Neural cell (in vitro differentiated cells): ENCODE results near the gene RHOBTB1. TPM values are rescaled to one million over a fixed set of nuclear protein-coding genes. Genes with fewer than 3 reads are reported as not detected.

Experiments
- H2AFZ ChIP-seq: fragments of 200-600, 300-800 bp; sonication (generic), shearing (Covaris generic); 2 replicates; pipeline ENCODE4 v1.6.0; 2014; ENCODE audit warnings: low read depth, mild to moderate bottlenecking, antibody characterized with exemption, low read length, moderate library complexity
- H3F3A ChIP-seq: fragments of 200-600 bp; shearing (Covaris generic); 2 replicates; pipeline ENCODE4 v1.6.1; 2016; ENCODE audit warnings: mild to moderate bottlenecking, moderate library complexity, mixed read lengths, antibody characterized with exemption, low read length; ENCODE audit not compliant: insufficient read depth, poor library complexity, severe bottlenecking
- H3K27ac ChIP-seq: fragments of 200-600, 300-800 bp; sonication (generic), shearing (Covaris generic); 2 replicates; pipeline ENCODE4 v1.5.1; 2014; ENCODE audit warnings: mild to moderate bottlenecking, low read length, moderate library complexity
- H3K27me3 ChIP-seq: fragments of 300-800, 200-600 bp; sonication (generic), shearing (Covaris generic); 2 replicates; pipeline ENCODE4 v1.6.0; 2014; ENCODE audit warnings: mild to moderate bottlenecking, low read depth, low read length, moderate library complexity; ENCODE audit not compliant: insufficient read depth
- H3K36me3 ChIP-seq: fragments of 300-800, 200-600 bp; sonication (generic), shearing (Covaris generic); 2 replicates; pipeline ENCODE4 v1.5.1; 2014; ENCODE audit warnings: mild to moderate bottlenecking, antibody characterized with exemption, low read length, moderate library complexity; ENCODE audit not compliant: insufficient read depth
- H3K4me2 ChIP-seq: fragments of 300-800, 200-600 bp; sonication (generic), shearing (Covaris generic); 2 replicates; pipeline ENCODE4 v1.6.0; 2014; ENCODE audit warnings: mild to moderate bottlenecking, low read length
- H3K4me3 ChIP-seq: fragments of 300-800, 200-600 bp; sonication (generic), shearing (Covaris generic); 2 replicates; pipeline ENCODE4 v1.5.1; 2014; ENCODE audit warnings: mild to moderate bottlenecking, low read length, moderate library complexity
- H3K79me2 ChIP-seq: fragments of 200-600 bp; shearing (Covaris generic); replicated peaks from 2 replicates; pipeline ENCODE4 v1.6.0; 2014; ENCODE audit warnings: mild to moderate bottlenecking, low read length, moderate library complexity; ENCODE audit not compliant: insufficient read depth
- H3K9ac ChIP-seq: fragments of 300-800, 200-600 bp; sonication (generic), shearing (Covaris generic); 2 replicates; pipeline ENCODE4 v1.6.1; 2016; ENCODE audit warnings: mild to moderate bottlenecking, low read length, mixed read lengths
- H3K9me2 ChIP-seq: fragments of 200-600 bp; shearing (Covaris generic); 2 replicates; pipeline ENCODE4 v1.6.1; 2016; ENCODE audit warnings: mild to moderate bottlenecking, low read length, mixed read lengths; ENCODE audit not compliant: insufficient read depth
- H3K9me3 ChIP-seq: fragments of 200-600, 300-800 bp; sonication (generic), shearing (Covaris generic); 2 replicates; pipeline ENCODE4 v1.6.1; 2016; ENCODE audit warnings: mild to moderate bottlenecking, mixed run types, low read length, moderate library complexity, mixed read lengths
- H4K20me1 ChIP-seq: fragments of 200-600 bp; shearing (Covaris generic); 2 replicates; pipeline ENCODE4 v1.6.1; 2016; ENCODE audit warnings: mild to moderate bottlenecking, mixed run types; ENCODE audit not compliant: insufficient read depth
- EP300 ChIP-seq: fragments of 450-650 bp; conservative IDR thresholded peaks from 2 replicates; pipeline ENCODE4 v1.6.1; 2014; ENCODE audit warnings: antibody characterized with exemption, mild to moderate bottlenecking, moderate library complexity; ENCODE audit not compliant: poor library complexity, severe bottlenecking
- EZH2 ChIP-seq: fragments of 200-600, 300-800 bp; shearing (Covaris generic), sonication (generic); IDR thresholded peaks from 2 replicates; pipeline ENCODE4 v1.6.1; 2014; ENCODE audit warnings: antibody characterized with exemption, low read length, borderline replicate concordance, mild to moderate bottlenecking; ENCODE audit not compliant: insufficient read depth, poor library complexity, severe bottlenecking
- MXI1 ChIP-seq: fragments of 450-650 bp; conservative IDR thresholded peaks from 2 replicates; pipeline ENCODE4 v1.6.1; 2014; ENCODE audit warnings: antibody characterized with exemption, mild to moderate bottlenecking; ENCODE audit not compliant: poor library complexity, severe bottlenecking
- POLR2AphosphoS5 ChIP-seq: IDR thresholded peaks from 2 replicates; pipeline ENCODE4 v1.6.1; 2012
- RAD21 ChIP-seq: fragments of 450-650 bp; conservative IDR thresholded peaks from 2 replicates; pipeline ENCODE4 v1.6.1; 2014; ENCODE audit warnings: antibody characterized with exemption, mild to moderate bottlenecking, moderate library complexity
- SMC3 ChIP-seq: fragments of 450-650 bp; conservative IDR thresholded peaks from 2 replicates; pipeline ENCODE4 v1.6.1; 2014; ENCODE audit warnings: antibody characterized with exemption, mild to moderate bottlenecking, moderate library complexity; ENCODE audit not compliant: poor library complexity
- TAF1 ChIP-seq: IDR thresholded peaks from 2 replicates; pipeline ENCODE4 v1.6.1; 2012; ENCODE audit warnings: low read depth
- polyA plus RNA-seq: library from polyadenylated mRNA; depleted of rRNA; stranded (reverse); fragments of >200 nt; gene quantifications from 2 replicates; pipeline ENCODE4 v1.2.3, GENCODE V29; 2014
- TF ChIP-seq, protein P1 (sequence below): IDR thresholded peaks from 2 replicates; pipeline ENCODE4 v1.6.1; 2012; ENCODE audit warnings: borderline replicate concordance
- TF ChIP-seq, protein P2 (sequence below): fragments of 450-650 bp; IDR thresholded peaks from 2 replicates; pipeline ENCODE4 v1.5.1; 2014; ENCODE audit warnings: antibody characterized with exemption, mild to moderate bottlenecking, moderate library complexity; ENCODE audit not compliant: poor library complexity, severe bottlenecking

Gene RHOBTB1
- polyA plus RNA-seq, 1 donor from 2014 or later, result 10.5 TPM

DNA sequence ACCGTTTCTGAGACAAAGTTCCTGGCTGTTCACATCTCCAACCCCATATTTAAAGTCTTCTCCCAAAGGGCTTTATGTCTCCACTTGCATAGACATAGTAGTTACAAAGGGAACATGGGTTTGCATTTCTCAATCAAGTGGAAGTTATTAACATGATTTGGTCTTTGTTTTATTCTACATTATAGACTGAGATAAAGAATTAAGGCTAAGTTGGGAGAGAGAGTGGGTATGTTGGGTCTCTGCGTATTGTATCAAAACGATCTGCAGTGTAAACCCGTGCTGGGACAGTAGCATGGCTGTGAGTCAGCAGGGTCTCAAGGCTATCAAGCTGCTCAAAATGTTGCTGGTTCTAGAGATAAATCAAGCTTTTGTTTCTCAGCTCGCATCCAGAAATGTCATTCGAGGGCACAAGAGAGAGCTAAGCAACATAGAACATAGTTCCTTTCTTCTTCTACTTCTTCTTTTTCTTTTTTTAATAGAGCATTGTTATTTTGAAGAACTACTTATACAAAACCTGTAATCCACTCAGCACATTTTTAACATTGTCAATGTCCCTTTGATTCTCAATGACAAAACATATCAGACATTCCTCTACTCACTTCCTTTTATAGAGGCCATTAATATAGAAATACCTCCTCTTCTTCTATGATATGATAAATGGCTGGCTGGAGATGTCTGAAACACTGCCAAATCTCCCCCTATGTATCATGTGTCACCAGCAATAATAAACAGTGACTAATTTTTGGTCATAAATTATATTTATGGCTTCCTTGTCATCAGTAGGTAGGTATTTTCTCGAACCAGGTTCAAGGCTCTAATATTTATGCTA, 34.5 kb upstream of the RHOBTB1 start:
- TF ChIP-seq SMC3, result no peak
- no peak for TF ChIP-seq EZH2
- TF ChIP-seq, protein P1, sequence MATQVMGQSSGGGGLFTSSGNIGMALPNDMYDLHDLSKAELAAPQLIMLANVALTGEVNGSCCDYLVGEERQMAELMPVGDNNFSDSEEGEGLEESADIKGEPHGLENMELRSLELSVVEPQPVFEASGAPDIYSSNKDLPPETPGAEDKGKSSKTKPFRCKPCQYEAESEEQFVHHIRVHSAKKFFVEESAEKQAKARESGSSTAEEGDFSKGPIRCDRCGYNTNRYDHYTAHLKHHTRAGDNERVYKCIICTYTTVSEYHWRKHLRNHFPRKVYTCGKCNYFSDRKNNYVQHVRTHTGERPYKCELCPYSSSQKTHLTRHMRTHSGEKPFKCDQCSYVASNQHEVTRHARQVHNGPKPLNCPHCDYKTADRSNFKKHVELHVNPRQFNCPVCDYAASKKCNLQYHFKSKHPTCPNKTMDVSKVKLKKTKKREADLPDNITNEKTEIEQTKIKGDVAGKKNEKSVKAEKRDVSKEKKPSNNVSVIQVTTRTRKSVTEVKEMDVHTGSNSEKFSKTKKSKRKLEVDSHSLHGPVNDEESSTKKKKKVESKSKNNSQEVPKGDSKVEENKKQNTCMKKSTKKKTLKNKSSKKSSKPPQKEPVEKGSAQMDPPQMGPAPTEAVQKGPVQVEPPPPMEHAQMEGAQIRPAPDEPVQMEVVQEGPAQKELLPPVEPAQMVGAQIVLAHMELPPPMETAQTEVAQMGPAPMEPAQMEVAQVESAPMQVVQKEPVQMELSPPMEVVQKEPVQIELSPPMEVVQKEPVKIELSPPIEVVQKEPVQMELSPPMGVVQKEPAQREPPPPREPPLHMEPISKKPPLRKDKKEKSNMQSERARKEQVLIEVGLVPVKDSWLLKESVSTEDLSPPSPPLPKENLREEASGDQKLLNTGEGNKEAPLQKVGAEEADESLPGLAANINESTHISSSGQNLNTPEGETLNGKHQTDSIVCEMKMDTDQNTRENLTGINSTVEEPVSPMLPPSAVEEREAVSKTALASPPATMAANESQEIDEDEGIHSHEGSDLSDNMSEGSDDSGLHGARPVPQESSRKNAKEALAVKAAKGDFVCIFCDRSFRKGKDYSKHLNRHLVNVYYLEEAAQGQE, result no peak
- TF ChIP-seq, protein P2, sequence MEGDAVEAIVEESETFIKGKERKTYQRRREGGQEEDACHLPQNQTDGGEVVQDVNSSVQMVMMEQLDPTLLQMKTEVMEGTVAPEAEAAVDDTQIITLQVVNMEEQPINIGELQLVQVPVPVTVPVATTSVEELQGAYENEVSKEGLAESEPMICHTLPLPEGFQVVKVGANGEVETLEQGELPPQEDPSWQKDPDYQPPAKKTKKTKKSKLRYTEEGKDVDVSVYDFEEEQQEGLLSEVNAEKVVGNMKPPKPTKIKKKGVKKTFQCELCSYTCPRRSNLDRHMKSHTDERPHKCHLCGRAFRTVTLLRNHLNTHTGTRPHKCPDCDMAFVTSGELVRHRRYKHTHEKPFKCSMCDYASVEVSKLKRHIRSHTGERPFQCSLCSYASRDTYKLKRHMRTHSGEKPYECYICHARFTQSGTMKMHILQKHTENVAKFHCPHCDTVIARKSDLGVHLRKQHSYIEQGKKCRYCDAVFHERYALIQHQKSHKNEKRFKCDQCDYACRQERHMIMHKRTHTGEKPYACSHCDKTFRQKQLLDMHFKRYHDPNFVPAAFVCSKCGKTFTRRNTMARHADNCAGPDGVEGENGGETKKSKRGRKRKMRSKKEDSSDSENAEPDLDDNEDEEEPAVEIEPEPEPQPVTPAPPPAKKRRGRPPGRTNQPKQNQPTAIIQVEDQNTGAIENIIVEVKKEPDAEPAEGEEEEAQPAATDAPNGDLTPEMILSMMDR, result no peak
- no peak for TF ChIP-seq MXI1
- H3K27ac ChIP-seq, result no peak overlapping the region
- H3K9me3 ChIP-seq, result no peaks in the 10 kb centered on the region
- no peak overlapping the region for H3K4me3 ChIP-seq
- no peaks in the 10 kb centered on the region for H3K9me2 ChIP-seq
- no peak overlapping the region for H2AFZ ChIP-seq
- H3K79me2 ChIP-seq, result no peaks in the 10 kb centered on the region
- no peak overlapping the region for H3K4me2 ChIP-seq
- H3K27me3 ChIP-seq, result no peaks in the 10 kb centered on the region
- H3F3A ChIP-seq, result no peaks in the 10 kb centered on the region
- H3K36me3 ChIP-seq, result no peaks in the 10 kb centered on the region
- no peak overlapping the region for H3K9ac ChIP-seq
- no peaks in the 10 kb centered on the region for H4K20me1 ChIP-seq

DNA sequence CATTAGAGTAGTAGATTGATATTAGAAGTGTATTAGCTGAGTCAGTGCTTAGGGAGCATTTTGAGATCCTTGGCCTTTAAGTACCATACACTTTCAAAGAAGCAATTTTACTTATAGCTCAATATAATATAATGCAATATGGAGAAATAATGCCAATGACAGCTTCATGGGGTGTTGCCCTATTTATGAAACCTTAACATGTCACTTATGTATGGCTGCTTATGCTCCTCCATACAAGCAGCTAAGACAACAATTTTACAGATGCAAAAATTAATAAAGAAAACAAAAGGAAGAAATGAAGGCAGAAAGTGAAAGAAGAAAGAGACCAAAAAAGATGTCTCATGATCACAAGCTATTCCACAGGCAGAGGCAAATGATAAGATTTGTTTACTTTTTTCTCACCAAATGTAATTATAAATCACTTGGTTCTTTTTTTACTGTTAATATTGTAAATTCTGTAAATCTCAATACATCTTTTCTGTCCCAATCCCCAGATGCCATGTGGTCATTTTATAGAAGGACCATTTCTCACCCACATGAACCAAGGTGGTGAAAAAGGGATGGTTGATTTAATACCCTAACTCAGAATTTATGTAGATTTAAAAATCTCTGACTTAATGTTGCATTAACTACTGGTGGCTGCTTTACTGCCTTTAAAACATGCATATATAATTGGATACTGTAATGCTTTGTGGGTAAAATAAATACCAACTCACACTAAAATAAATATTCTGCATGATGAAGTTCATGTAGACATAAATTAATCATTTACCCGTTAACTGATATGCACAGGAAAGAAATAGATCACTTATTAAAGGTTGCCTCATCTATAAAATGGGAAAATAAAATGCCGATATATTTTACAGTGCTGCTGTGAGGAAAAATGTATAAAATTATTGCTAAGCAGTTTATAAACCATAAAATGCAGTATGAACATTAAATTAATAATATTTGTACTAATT, 33.5 kb upstream of the RHOBTB1 start:
- Histone ChIP-seq H4K20me1 (no peaks in the 10 kb centered on the region), H3K9ac (no peak overlapping the region), H3K9me2 (no peaks in the 10 kb centered on the region), H3K27ac (no peak overlapping the region), H3K4me3 (no peak overlapping the region), H2AFZ (no peak overlapping the region), H3K4me2 (no peak overlapping the region), H3F3A (no peaks in the 10 kb centered on the region), H3K36me3 (no peaks in the 10 kb centered on the region), H3K9me3 (no peaks in the 10 kb centered on the region), H3K27me3 (no peaks in the 10 kb centered on the region), H3K79me2 (no peaks in the 10 kb centered on the region)
- TF ChIP-seq TAF1 (no peak), EP300 (no peak), SMC3 (no peak), MXI1 (no peak), EZH2 (no peak), POLR2AphosphoS5 (no peak), RAD21 (no peak)
- TF ChIP-seq, protein P2, result no peak
- TF ChIP-seq, protein P1, result no peak
